ENCODE data around the gene ZNF577.

- TF ChIP-seq ZNF274 (IDR thresholded peaks at IDR 0.05; ENCODE audit: low read depth, low read length), result no peak
- no peak for TF ChIP-seq YY1 (IDR thresholded peaks at IDR 0.05; ENCODE audit: insufficient read depth, insufficient read length)
- TF ChIP-seq SUZ12 (IDR thresholded peaks at IDR 0.05; ENCODE audit: extremely low read depth, insufficient read depth, insufficient read length), result no peak
These were observed 34.2 kb upstream of the ZNF577 start for GRCh38 chr19:51921949-51922348.

Data from NT2/D1 (cell line).